Calu3 (cell line): Measurements from ENCODE around the gene APCDD1L. TPM values are rescaled to one million over a fixed set of nuclear protein-coding genes. Genes with fewer than 3 reads are reported as not detected.

ENCODE experiments used
- BruUV-seq: library from RNA; stranded (reverse); fragments of 400-500 nt; replicated peaks from 2 replicates; lab custom pipeline; 2021; lab: Mats Ljungman, UMichigan
- CTCF ChIA-PET: fragments of 300-600 bp; sonication (Branson Sonifier 250); formaldehyde crosslinking; loops from one replicate; lab custom pipeline; 2022; ENCODE audit warnings: antibody characterized with exemption; lab: Charles Lee
- DNase-seq: peaks from one replicate; pipeline ENCODE4 v3.0.0; 2022
- H3K27ac Mint-ChIP-seq: one replicate; pipeline ENCODE4 v1.8.0; 2022; ENCODE audit warnings: mixed read lengths; ENCODE audit not compliant: unreplicated experiment
- H3K27me3 Mint-ChIP-seq: one replicate; pipeline ENCODE4 v1.8.0; 2022; ENCODE audit warnings: mixed read lengths; ENCODE audit not compliant: unreplicated experiment
- H3K36me3 Mint-ChIP-seq: one replicate; pipeline ENCODE4 v1.8.0; 2022; ENCODE audit warnings: mild to moderate bottlenecking, moderate library complexity, mixed read lengths; ENCODE audit not compliant: insufficient read depth, unreplicated experiment
- H3K4me1 Mint-ChIP-seq: one replicate; pipeline ENCODE4 v1.8.0; 2022; ENCODE audit warnings: mild to moderate bottlenecking, low read depth, mixed read lengths; ENCODE audit not compliant: unreplicated experiment
- H3K4me3 Mint-ChIP-seq: one replicate; pipeline ENCODE4 v1.8.0; 2022; ENCODE audit warnings: mild to moderate bottlenecking, low read depth, moderate library complexity, mixed read lengths; ENCODE audit not compliant: unreplicated experiment
- H3K9me3 Mint-ChIP-seq: one replicate; pipeline ENCODE4 v1.8.0; 2022; ENCODE audit warnings: low read depth, mixed read lengths; ENCODE audit not compliant: unreplicated experiment
- CTCF ChIP-seq: fragments of 200-600 bp; IDR thresholded peaks from one replicate; pipeline ENCODE4 v1.8.0; 2022; ENCODE audit warnings: antibody characterized with exemption; ENCODE audit not compliant: unreplicated experiment
- intact Hi-C: fragments of 100-400 bp; cut with micrococcal nuclease; formaldehyde crosslinking; loops from one replicate; pipeline ENCODE4 v1.10.0; 2022; ENCODE audit not compliant: unreplicated experiment
- total RNA-seq: library from RNA; stranded (reverse); gene quantifications from 2 replicates; pipeline ENCODE4 v1.2.3, GENCODE V29; 2022

Gene APCDD1L
- total RNA-seq, 1 experiment from 2014 or later, result not detected

DNA sequence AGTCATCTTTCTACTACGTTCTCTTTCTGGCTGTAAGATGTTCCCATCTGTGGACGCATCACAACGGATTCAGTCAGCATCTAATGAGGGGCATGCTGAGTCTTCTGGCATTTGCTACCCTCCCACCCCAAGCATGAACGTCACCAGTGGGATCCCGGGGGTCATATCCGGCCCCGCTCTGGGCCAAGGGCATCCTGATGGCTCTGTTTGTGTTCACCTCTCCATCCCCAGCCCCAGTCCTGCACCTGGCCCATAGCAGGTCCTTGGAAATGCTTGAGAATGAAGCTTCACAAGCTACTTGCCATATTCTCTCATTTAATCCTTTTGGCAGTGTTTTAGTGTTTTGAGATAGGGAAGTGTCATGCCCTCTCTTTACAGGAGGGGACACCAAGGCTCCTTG is 14.9 kb downstream of the APCDD1L start:
- peaks cover 6% of the 10 kb centered on the region for H3K9me3 Mint-ChIP-seq
- no peak overlapping the region for H3K4me3 Mint-ChIP-seq
- TF ChIP-seq CTCF, result no peak
- CTCF ChIA-PET, result no interaction called here
- no TSS peak for BruUV-seq
- intact Hi-C loops, result no loop called here
- H3K36me3 Mint-ChIP-seq, result no peaks in the 10 kb centered on the region
- peaks cover 62% of the 10 kb centered on the region for H3K27me3 Mint-ChIP-seq
- no peak overlapping the region for H3K27ac Mint-ChIP-seq
- no peak for DNase-seq
- no peaks in the 10 kb centered on the region for H3K4me1 Mint-ChIP-seq

- DNase-seq, result no peak
- peaks cover 4% of the 10 kb centered on the region for H3K9me3 Mint-ChIP-seq
- no peak overlapping the region for H3K4me3 Mint-ChIP-seq
- peaks cover 62% of the 10 kb centered on the region for H3K27me3 Mint-ChIP-seq
- CTCF ChIA-PET, result interaction anchor here (1.0 to 1.5 kb wide), 2 partner anchors 12 to 15 kb away, joined by 3 read pairs; no protein-coding TSS in a partner anchor
- H3K27ac Mint-ChIP-seq, result no peak overlapping the region
- intact Hi-C loops, result no loop called here
- BruUV-seq, result no TSS peak
- no peaks in the 10 kb centered on the region for H3K36me3 Mint-ChIP-seq
- no peak for TF ChIP-seq CTCF
- H3K4me1 Mint-ChIP-seq, result no peaks in the 10 kb centered on the region
Observed at GRCh38 chr20:58498470-58499068, 16.6 kb downstream of the APCDD1L start.

GRCh38 chr20:58497724-58498469 is 17.3 kb downstream of the APCDD1L start:
- CTCF ChIA-PET, result interaction anchor here (1.0 to 1.5 kb wide), 2 partner anchors 13 to 15 kb away, joined by 3 read pairs; no protein-coding TSS in a partner anchor
- Mint-ChIP-seq H3K4me3 (no peak overlapping the region), H3K27ac (no peak overlapping the region), H3K4me1 (no peaks in the 10 kb centered on the region), H3K27me3 (peaks cover 62% of the 10 kb centered on the region), H3K9me3 (peaks cover 4% of the 10 kb centered on the region), H3K36me3 (no peaks in the 10 kb centered on the region)
- no peak for TF ChIP-seq CTCF
- no peak for DNase-seq
- intact Hi-C loops, result no loop called here
- BruUV-seq, result no TSS peak

- Mint-ChIP-seq H3K27me3 (peaks cover 62% of the 10 kb centered on the region), H3K9me3 (peaks cover 4% of the 10 kb centered on the region), H3K27ac (no peak overlapping the region), H3K4me3 (no peak overlapping the region), H3K36me3 (no peaks in the 10 kb centered on the region), H3K4me1 (no peaks in the 10 kb centered on the region)
- CTCF ChIA-PET, result interaction anchor here (0.6 to 0.9 kb wide), 2 partner anchors 56 to 90 kb away, joined by 3 read pairs; no protein-coding TSS in a partner anchor
- no peak for DNase-seq
- BruUV-seq, result no TSS peak
- intact Hi-C loops, result no loop called here
- no peak for TF ChIP-seq CTCF
Observed at GRCh38 chr20:58497076-58497641, 18.0 kb downstream of the APCDD1L start.
